HG02840 (cell line): Measurements from ENCODE around the gene ANTXR1.

Source experiments
- ATAC-seq: cut with Tn5 transposase; IDR thresholded peaks from one replicate; pipeline ENCODE4 v1.9.1; 2021; ENCODE audit warnings: mild to moderate bottlenecking, moderate library complexity, moderate number of reproducible peaks; ENCODE audit not compliant: unreplicated experiment, low FRiP score

Gene ANTXR1

DNA sequence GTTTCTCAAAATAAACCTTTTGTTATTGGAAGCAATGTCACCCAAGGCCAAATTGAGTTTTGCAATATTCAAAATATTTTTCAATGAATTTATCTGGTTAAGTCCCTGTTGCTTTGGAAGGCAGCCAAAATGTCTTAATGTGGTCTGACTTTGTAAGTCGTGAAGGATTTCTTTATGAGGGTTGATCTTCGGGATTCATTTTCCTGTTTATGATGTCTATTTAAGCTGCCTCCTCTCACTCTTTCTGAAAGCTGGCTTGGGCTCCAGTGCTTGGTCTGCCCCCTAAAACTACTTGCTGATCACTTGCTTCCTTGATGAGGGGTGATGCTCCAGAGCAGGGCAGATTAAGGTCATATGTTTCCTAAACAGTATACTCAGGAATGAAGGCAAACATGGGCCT lies 141.1 kb downstream of the ANTXR1 start:
- no peak for ATAC-seq

DNA sequence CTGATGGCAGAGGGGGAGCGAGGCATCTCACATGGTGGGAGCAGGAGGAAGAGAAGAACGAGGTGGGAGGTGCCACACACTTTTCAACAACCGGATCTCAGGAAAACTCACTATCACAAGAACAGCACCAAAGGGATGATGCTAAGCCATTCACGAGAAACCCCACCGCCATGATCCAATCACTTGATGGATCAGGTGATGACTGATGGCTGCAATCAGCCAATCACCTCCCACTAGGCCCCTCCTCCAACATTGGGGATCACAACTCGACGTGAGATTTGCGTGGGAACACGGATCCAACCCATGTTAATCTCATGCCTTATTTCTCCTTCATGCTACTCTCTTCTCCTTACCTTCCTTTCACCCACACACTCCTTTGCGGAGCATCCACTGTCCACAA lies 143.6 kb downstream of the ANTXR1 start:
- ATAC-seq: no peak

DNA sequence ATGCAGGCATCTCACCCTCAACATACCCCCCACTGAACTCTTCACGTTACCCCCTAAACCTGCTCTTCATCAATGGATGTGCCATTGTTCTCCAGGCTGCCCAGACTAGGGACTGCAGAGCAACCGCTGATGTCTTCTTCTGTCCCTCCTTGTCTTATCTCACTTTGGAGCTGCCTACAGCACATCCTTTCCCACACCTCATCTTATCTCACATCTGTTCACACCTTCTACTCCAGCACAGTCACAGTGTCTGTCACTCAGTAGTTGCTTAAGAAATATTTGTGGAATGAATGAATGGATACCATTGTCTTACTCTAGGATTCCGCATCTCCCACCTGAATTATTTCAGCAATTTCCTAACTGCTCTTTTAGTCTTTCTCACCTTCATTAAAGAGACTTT lies 144.5 kb downstream of the ANTXR1 start:
- ATAC-seq: no peak

GRCh38 chr2:69159986-69160385 lies 147.0 kb downstream of the ANTXR1 start:
- ATAC-seq: no peak

DNA sequence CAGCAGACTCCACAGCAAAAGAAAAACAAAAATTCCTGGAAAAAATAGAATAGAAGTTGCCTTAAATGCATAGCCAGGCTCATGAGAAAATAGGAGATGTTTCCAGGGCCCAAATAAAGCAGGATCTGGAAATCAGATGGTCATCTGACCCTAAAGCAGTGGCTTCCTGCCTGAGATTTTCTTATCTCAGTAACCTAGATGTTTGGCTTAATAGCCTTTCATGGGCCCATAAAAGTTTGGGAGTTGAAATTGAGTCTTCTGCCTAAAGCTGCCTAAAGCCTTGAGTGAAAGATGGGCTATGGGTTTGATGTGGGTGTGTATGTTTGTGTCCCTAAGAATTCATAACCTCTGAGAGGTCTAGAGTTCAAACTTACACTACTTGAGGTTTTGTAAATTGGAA lies 149.1 kb downstream of the ANTXR1 start:
- no peak for ATAC-seq

GRCh38 chr2:69163109-69163508 lies 150.1 kb downstream of the ANTXR1 start:
- no peak for ATAC-seq

- ATAC-seq: no peak
Observed at GRCh38 chr2:69163556-69163955, 150.6 kb downstream of the ANTXR1 start.

- no peak for ATAC-seq
Observed at GRCh38 chr2:69164061-69164778, 151.2 kb downstream of the ANTXR1 start.

DNA sequence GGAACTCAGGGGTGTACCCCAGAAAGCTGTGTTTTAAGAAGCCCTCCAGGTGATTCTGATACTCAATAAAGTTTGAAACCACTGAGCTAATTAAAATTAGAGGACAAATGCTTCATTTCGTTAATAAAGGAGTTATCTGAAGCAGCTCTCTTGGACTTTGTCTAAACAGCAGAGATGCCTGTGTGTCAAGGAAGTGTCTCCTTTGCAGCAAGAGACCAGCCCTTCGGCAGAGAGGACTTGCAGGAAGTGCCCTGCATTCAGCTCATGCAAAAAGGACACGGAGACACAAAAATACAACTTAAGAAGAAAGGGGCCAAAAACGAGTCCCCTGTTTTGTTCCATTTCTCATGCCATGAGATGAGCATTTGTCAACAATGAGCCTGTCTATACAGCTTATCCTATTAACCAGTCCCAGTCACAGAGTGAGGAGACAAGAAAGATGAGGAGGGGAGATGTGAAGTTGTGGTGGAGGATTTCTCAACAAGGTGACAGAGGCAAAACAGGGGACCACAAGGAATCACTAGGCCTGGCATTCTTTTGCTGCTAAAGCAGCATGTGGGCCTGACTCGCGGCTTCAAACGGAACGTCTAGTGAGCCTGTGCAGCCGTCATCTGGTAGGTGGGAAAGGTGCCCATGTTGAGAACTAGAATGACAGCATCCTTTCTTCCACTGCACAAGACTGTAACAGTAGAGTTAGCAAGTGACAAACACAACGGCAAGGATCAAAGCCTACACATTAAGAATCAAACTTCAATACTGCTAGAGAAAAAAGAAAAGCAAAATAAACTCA lies 152.3 kb downstream of the ANTXR1 start:
- no peak for ATAC-seq

DNA sequence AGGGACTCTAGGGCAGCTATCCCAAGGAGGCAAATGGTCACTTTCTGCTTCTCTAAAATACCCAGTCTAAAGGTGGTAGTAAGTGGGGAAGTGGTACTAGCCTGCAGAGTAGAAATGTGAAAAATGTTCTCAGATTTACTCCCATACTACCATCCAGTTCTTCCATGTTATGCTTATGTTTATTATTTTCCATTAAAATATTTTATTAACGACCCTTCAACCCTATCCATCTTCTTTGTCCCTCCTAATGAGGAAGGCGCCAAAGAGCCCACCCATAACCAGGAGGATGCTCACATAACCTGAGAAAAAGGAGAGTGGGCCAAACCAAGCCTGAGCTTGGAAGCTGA lies 153.5 kb downstream of the ANTXR1 start:
- ATAC-seq: no peak

DNA sequence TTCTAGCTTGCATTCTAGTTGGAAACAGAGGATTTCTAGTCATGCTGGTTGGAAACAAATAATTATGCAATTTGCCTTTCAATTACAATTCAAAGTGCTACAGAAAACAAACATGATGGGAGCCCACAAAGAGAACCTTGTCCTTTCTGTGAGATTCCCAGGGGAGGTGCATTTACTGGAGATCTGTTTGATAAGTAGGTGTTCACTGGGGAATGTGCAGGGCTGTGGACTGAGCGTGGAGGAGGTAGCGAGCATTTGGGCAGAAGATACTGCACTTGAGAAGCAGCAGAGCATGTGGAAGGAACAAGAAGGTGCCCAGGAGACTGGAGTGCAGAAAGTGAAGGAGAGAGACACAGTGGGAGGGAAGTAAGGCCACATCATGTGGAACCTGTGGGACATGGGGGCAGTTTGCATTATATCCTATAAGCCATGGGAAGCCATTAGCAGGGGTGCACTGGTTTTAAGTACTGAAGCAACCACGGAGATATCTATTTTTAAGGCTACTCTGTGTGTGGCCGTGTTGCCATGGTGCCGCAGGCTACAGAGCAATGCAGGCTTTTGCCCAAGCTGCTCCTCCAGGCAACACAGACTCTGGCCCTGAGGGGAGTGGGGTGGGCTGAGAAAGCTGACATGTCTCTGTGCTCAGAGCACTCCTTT lies 154.0 kb downstream of the ANTXR1 start:
- no peak for ATAC-seq

DNA sequence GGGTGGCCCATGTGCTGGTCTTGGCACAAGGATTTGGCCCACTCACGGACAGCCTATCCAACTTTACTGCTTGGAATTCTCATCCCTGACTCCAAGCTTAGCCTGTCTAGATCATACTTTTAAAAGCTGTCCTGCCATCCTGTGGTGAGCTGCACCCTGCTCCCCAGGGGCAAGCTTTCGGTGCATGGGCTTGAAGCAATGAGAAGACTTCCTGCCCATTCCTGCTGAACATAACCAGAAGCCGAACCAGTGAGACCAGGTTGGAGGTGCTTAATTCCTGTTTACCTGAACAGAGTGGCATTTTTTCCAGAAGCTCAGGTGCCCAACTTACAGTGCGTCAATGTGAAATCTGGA lies 154.5 kb downstream of the ANTXR1 start:
- ATAC-seq: no peak

GRCh38 chr2:69168144-69168813 lies 155.3 kb downstream of the ANTXR1 start:
- ATAC-seq: no peak

GRCh38 chr2:69168950-69169654 lies 156.1 kb downstream of the ANTXR1 start:
- no peak for ATAC-seq

- no peak for ATAC-seq
Observed at GRCh38 chr2:69169655-69170389, 156.8 kb downstream of the ANTXR1 start.

GRCh38 chr2:69170661-69171060 lies 157.7 kb downstream of the ANTXR1 start:
- ATAC-seq: no peak

GRCh38 chr2:69171116-69171896 lies 158.3 kb downstream of the ANTXR1 start:
- ATAC-seq: no peak

GRCh38 chr2:69171897-69172525 lies 159.0 kb downstream of the ANTXR1 start:
- no peak for ATAC-seq

DNA sequence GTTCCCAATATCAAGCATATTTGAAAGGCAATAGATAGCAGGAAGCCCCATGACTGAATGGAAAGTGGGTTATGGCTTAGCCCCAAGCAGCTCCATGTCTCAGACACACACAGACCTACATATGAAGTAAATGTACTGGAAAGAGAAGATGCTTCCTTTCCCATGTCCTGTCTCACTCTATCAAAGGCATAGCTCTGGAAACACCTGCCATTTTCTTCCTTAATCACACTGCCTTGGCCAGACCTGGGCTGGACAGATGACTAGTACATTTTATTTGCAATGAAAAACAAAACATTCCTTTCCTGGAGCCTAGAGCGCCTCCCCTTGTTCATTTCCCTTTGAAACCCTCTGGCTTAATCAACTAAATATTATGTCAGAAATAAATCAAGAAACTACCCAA lies 160.7 kb downstream of the ANTXR1 start:
- ATAC-seq: no peak
